NCI-H1105 treated with DMSO at 0.1 percent for 48 hours (cell line): ENCODE measurements around the gene DOC2B.

Experiments
- DNase-seq: peaks from one replicate; lab custom pipeline; 2025; lab: John Stamatoyannopoulos, UW

Gene DOC2B

GRCh38 chr17:162689-163088 is 18.8 kb downstream of the DOC2B start:
- no peak for DNase-seq

GRCh38 chr17:161481-161880 is 20.0 kb downstream of the DOC2B start:
- DNase-seq: no peak

- DNase-seq: no peak
Observed at GRCh38 chr17:160336-160735, 21.1 kb downstream of the DOC2B start.

- DNase-seq: no peak
Observed at GRCh38 chr17:159609-160008, 21.8 kb downstream of the DOC2B start.

- no peak for DNase-seq
Observed at GRCh38 chr17:158379-158778, 23.1 kb downstream of the DOC2B start.

- no peak for DNase-seq
Observed at GRCh38 chr17:157901-158300, 23.5 kb downstream of the DOC2B start.

GRCh38 chr17:156946-157345 is 24.5 kb downstream of the DOC2B start:
- DNase-seq: no peak

GRCh38 chr17:156094-156621 is 25.3 kb downstream of the DOC2B start:
- DNase-seq: no peak

- DNase-seq: no peak
Observed at GRCh38 chr17:155576-155975, 25.9 kb downstream of the DOC2B start.

- no peak for DNase-seq
Observed at GRCh38 chr17:153851-154250, 27.6 kb downstream of the DOC2B start.

- no peak for DNase-seq
Observed at GRCh38 chr17:152860-153420, 28.5 kb downstream of the DOC2B start.

GRCh38 chr17:151886-152859 is 29.3 kb downstream of the DOC2B start:
- DNase-seq: no peak

- no peak for DNase-seq
Observed at GRCh38 chr17:151004-151403, 30.4 kb downstream of the DOC2B start.

- no peak for DNase-seq
Observed at GRCh38 chr17:149897-150584, 31.4 kb downstream of the DOC2B start.

- no peak for DNase-seq
Observed at GRCh38 chr17:149231-149630, 32.2 kb downstream of the DOC2B start.

- no peak for DNase-seq
Observed at GRCh38 chr17:148757-149156, 32.7 kb downstream of the DOC2B start.

- DNase-seq: no peak
Observed at GRCh38 chr17:147796-148740, 33.4 kb downstream of the DOC2B start.

GRCh38 chr17:146983-147761 is 34.3 kb downstream of the DOC2B start:
- DNase-seq: no peak

- DNase-seq: no peak
Observed at GRCh38 chr17:146546-146945, 34.9 kb downstream of the DOC2B start.

- no peak for DNase-seq
Observed at GRCh38 chr17:145671-146541, 35.5 kb downstream of the DOC2B start.
